Mesothelial cell of epicardium (in vitro differentiated cells): Measurements from ENCODE around the gene CLTC. TPM values are rescaled to one million over a fixed set of nuclear protein-coding genes. Genes with fewer than 3 reads are reported as not detected.

Experiments
- DNase-seq, 2 experiments: peaks; one replicate each; pipeline ENCODE4 v3.0.0; 2021; ENCODE audit warnings: low spot score in 2 of 2; ENCODE audit not compliant: unreplicated experiment in 2 of 2
- H3K27ac Mint-ChIP-seq: 2 replicates; pipeline ENCODE4 v1.8.0; 2021; ENCODE audit warnings: mixed read lengths
- H3K27me3 Mint-ChIP-seq: 2 replicates; pipeline ENCODE4 v1.8.0; 2021; ENCODE audit warnings: low read depth, mixed read lengths
- H3K36me3 Mint-ChIP-seq: 2 replicates; pipeline ENCODE4 v1.8.0; 2021; ENCODE audit warnings: mixed read lengths
- H3K4me1 Mint-ChIP-seq: 2 replicates; pipeline ENCODE4 v1.8.0; 2021; ENCODE audit warnings: mixed read lengths
- H3K4me3 Mint-ChIP-seq: 2 replicates; pipeline ENCODE4 v1.8.0; 2021; ENCODE audit warnings: mild to moderate bottlenecking, moderate library complexity, mixed read lengths
- H3K9me3 Mint-ChIP-seq: 2 replicates; pipeline ENCODE4 v1.8.0; 2021; ENCODE audit warnings: mixed read lengths
- CTCF ChIP-seq: fragments of 200-600 bp; sonication (generic); IDR thresholded peaks from one replicate; pipeline ENCODE4 v1.5.0; 2021; ENCODE audit warnings: antibody characterized with exemption; ENCODE audit not compliant: unreplicated experiment
- total RNA-seq: library from RNA; stranded (reverse); gene quantifications from 3 replicates; pipeline ENCODE4 v1.2.1, GENCODE V29; 2021

CLTC gene
- total RNA-seq, 1 donor from 2014 or later: 201 TPM

- peaks cover 10% of the 10 kb centered on the region for H3K36me3 Mint-ChIP-seq
- H3K27ac Mint-ChIP-seq: peak overlapping the region; percentile 83
- peaks cover 7% of the 10 kb centered on the region for H3K9me3 Mint-ChIP-seq
- peaks cover 18% of the 10 kb centered on the region for H3K4me1 Mint-ChIP-seq
- no peaks in the 10 kb centered on the region for H3K27me3 Mint-ChIP-seq
- no peak for DNase-seq
- no peak overlapping the region for H3K4me3 Mint-ChIP-seq
- TF ChIP-seq CTCF: no peak
Observed at GRCh38 chr17:59634632-59635541, 15.2 kb downstream of the CLTC start.

- Mint-ChIP-seq H3K4me3 (no peak overlapping the region), H3K4me1 (peaks cover 28% of the 10 kb centered on the region), H3K9me3 (no peaks in the 10 kb centered on the region), H3K27ac (peak overlapping the region; percentile 9), H3K27me3 (no peaks in the 10 kb centered on the region), H3K36me3 (no peaks in the 10 kb centered on the region)
- no peak for TF ChIP-seq CTCF
- DNase-seq: no peak
Observed at GRCh38 chr17:59637611-59638310, 18.1 kb downstream of the CLTC start.

- DNase-seq: no peak
- H3K36me3 Mint-ChIP-seq: no peaks in the 10 kb centered on the region
- H3K27ac Mint-ChIP-seq: no peak overlapping the region
- H3K9me3 Mint-ChIP-seq: no peaks in the 10 kb centered on the region
- no peak overlapping the region for H3K4me3 Mint-ChIP-seq
- no peak for TF ChIP-seq CTCF
- no peaks in the 10 kb centered on the region for H3K27me3 Mint-ChIP-seq
- peaks cover 30% of the 10 kb centered on the region for H3K4me1 Mint-ChIP-seq
Observed at GRCh38 chr17:59638553-59638952, 18.9 kb downstream of the CLTC start.

GRCh38 chr17:59641799-59642484 is 22.2 kb downstream of the CLTC start:
- H3K4me1 Mint-ChIP-seq: peaks cover 22% of the 10 kb centered on the region
- DNase-seq: no peak
- peak overlapping the region; percentile 75 for H3K27ac Mint-ChIP-seq
- no peaks in the 10 kb centered on the region for H3K27me3 Mint-ChIP-seq
- H3K9me3 Mint-ChIP-seq: no peaks in the 10 kb centered on the region
- peaks cover 4% of the 10 kb centered on the region for H3K36me3 Mint-ChIP-seq
- H3K4me3 Mint-ChIP-seq: no peak overlapping the region
- TF ChIP-seq CTCF: no peak

GRCh38 chr17:59642565-59642964 is 22.9 kb downstream of the CLTC start:
- DNase-seq: no peak
- TF ChIP-seq CTCF: no peak
- Mint-ChIP-seq H3K27me3 (no peaks in the 10 kb centered on the region), H3K9me3 (no peaks in the 10 kb centered on the region), H3K36me3 (peaks cover 8% of the 10 kb centered on the region), H3K27ac (peak overlapping the region; percentile 75), H3K4me1 (peaks cover 22% of the 10 kb centered on the region), H3K4me3 (no peak overlapping the region)
